Chondrocyte (in vitro differentiated cells): ENCODE results near the gene CCDC17. TPM values are rescaled to one million over a fixed set of nuclear protein-coding genes. Genes with fewer than 3 reads are reported as not detected.
"Not testable (repeated sequence)": the region's sequence is repeated elsewhere in the genome, so short reads cannot be mapped to it uniquely, and the experiment has no call there.

Source experiments
- DNase-seq: peaks from one replicate; pipeline ENCODE4 v3.0.0; 2021; ENCODE audit warnings: mixed read lengths, low spot score
- H3K27ac Mint-ChIP-seq: one replicate; pipeline ENCODE4 v1.8.0; 2021; ENCODE audit warnings: mild to moderate bottlenecking, moderate library complexity, mixed read lengths; ENCODE audit not compliant: unreplicated experiment
- H3K27me3 Mint-ChIP-seq: 2 replicates; pipeline ENCODE4 v1.8.0; 2021; ENCODE audit warnings: low read depth, mixed read lengths
- H3K36me3 Mint-ChIP-seq: 2 replicates; pipeline ENCODE4 v1.8.0; 2021; ENCODE audit warnings: low read depth, mixed read lengths
- H3K4me1 Mint-ChIP-seq: 2 replicates; pipeline ENCODE4 v1.8.0; 2021; ENCODE audit warnings: low read depth, mild to moderate bottlenecking, mixed read lengths
- H3K4me3 Mint-ChIP-seq: one replicate; pipeline ENCODE4 v1.8.0; 2021; ENCODE audit warnings: mild to moderate bottlenecking, moderate library complexity, mixed read lengths; ENCODE audit not compliant: unreplicated experiment
- H3K9me3 Mint-ChIP-seq: 2 replicates; pipeline ENCODE4 v1.8.0; 2021; ENCODE audit warnings: low read depth, mixed read lengths
- total RNA-seq: library from RNA; stranded (reverse); gene quantifications from 3 replicates; pipeline ENCODE4 v1.2.1, GENCODE V29; 2021
- TF ChIP-seq, protein P1 (sequence below): fragments of 200-600 bp; sonication (generic); IDR thresholded peaks from 2 replicates; pipeline ENCODE4 v1.5.0; 2021; ENCODE audit warnings: antibody characterized with exemption, mild to moderate bottlenecking, moderate library complexity

CCDC17 gene
- total RNA-seq, 1 donor from 2014 or later, result 0.90 TPM

DNA sequence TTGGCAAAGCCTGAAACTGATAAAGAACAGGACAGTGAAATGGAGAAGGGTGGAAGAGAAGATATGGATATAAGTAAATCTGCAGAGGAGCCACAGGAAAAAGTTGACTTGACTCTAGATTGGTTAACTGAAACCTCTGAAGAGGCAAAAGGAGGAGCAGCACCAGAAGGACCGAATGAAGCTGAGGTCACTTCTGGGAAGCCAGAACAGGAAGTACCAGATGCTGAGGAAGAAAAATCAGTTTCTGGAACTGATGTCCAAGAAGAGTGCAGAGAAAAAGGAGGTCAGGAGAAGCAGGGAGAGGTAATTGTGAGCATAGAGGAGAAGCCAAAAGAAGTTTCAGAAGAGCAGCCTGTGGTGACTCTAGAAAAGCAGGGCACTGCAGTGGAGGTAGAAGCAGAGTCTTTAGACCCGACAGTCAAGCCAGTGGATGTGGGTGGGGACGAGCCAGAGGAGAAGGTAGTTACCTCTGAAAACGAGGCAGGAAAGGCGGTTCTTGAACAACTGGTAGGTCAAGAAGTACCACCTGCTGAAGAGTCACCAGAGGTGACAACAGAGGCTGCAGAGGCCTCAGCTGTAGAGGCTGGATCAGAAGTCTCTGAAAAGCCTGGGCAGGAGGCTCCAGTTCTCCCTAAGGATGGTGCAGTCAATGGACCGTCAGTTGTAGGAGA, 16.3 kb downstream of the CCDC17 start:
- peaks cover 18% of the 10 kb centered on the region for H3K36me3 Mint-ChIP-seq
- no peaks in the 10 kb centered on the region for H3K9me3 Mint-ChIP-seq
- no peak for DNase-seq
- H3K4me3 Mint-ChIP-seq, result no peak overlapping the region
- peaks cover 11% of the 10 kb centered on the region for H3K4me1 Mint-ChIP-seq
- no peak overlapping the region for H3K27ac Mint-ChIP-seq
- TF ChIP-seq, protein P1, sequence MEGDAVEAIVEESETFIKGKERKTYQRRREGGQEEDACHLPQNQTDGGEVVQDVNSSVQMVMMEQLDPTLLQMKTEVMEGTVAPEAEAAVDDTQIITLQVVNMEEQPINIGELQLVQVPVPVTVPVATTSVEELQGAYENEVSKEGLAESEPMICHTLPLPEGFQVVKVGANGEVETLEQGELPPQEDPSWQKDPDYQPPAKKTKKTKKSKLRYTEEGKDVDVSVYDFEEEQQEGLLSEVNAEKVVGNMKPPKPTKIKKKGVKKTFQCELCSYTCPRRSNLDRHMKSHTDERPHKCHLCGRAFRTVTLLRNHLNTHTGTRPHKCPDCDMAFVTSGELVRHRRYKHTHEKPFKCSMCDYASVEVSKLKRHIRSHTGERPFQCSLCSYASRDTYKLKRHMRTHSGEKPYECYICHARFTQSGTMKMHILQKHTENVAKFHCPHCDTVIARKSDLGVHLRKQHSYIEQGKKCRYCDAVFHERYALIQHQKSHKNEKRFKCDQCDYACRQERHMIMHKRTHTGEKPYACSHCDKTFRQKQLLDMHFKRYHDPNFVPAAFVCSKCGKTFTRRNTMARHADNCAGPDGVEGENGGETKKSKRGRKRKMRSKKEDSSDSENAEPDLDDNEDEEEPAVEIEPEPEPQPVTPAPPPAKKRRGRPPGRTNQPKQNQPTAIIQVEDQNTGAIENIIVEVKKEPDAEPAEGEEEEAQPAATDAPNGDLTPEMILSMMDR, result no peak
- no peaks in the 10 kb centered on the region for H3K27me3 Mint-ChIP-seq

DNA sequence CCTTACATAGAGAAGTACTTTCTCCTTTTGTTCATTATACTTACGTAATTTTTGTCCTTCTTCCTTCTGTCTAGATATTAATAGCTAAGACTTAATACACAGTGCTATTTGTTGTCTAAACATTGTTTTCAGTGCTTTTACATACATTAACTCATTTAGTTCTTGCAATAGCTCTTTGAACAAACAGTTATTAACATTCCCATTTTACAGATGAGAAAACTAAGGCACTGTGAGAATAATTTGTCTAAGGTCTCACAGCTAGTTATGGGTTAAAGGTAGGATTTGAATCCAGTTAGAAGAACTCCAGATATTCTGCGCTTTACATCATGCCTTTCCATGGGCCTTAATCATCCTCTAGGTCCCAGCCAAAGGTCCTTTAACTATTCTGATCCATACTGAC, 19.6 kb downstream of the CCDC17 start:
- no peak overlapping the region for H3K4me3 Mint-ChIP-seq
- TF ChIP-seq, protein P1, result no peak
- H3K27me3 Mint-ChIP-seq, result no peaks in the 10 kb centered on the region
- no peaks in the 10 kb centered on the region for H3K9me3 Mint-ChIP-seq
- DNase-seq, result no peak
- peaks cover 25% of the 10 kb centered on the region for H3K4me1 Mint-ChIP-seq
- no peak overlapping the region for H3K27ac Mint-ChIP-seq
- peaks cover 10% of the 10 kb centered on the region for H3K36me3 Mint-ChIP-seq

DNA sequence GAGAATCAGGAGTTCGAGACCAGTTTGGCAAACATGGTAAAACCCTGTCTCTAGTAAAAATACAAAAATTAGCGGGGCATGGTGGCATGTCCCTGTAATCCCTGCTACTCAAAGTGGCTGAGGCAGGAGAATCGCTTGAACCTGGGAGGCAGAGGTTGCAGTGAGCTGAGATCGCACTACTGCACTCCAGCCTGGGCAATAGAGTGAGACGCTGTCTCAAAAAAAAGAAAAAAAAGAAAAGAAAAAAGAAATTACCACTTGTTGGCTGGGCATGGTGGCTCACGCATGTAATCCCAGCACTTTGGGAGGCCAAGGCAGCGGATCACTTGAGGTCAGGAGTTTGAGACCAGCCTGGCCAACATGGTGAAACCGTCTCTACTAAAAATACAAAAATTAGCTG, 27.1 kb downstream of the CCDC17 start:
- DNase-seq, H3K27me3 Mint-ChIP-seq, H3K9me3 Mint-ChIP-seq, H3K36me3 Mint-ChIP-seq, H3K4me3 Mint-ChIP-seq, H3K27ac Mint-ChIP-seq, H3K4me1 Mint-ChIP-seq: not testable (repeated sequence)

DNA sequence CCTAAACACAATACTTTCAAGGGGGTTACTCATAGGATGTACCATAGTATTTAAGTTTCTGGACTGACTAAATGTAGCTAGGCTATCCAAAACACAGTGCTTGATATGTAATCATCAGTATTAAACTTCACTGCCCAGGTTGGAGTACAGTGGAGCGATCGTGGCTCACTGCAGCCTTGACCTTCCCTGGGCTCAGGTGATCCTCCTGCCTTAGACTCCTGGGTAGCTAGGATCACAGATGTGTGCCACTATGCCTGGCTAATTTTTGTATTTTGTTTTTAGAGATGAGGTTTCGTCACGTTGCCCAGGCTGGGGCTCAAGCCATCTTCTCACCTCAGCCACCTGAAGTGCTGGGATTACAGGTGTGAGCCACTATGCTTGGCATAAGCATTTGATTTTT, 29.4 kb downstream of the CCDC17 start:
- no peak for DNase-seq
- Mint-ChIP-seq H3K4me3 (no peak overlapping the region), H3K27ac (no peak overlapping the region), H3K4me1 (no peaks in the 10 kb centered on the region), H3K9me3 (no peaks in the 10 kb centered on the region), H3K27me3 (no peaks in the 10 kb centered on the region), H3K36me3 (peaks cover 7% of the 10 kb centered on the region)
- TF ChIP-seq, protein P1, result no peak

DNA sequence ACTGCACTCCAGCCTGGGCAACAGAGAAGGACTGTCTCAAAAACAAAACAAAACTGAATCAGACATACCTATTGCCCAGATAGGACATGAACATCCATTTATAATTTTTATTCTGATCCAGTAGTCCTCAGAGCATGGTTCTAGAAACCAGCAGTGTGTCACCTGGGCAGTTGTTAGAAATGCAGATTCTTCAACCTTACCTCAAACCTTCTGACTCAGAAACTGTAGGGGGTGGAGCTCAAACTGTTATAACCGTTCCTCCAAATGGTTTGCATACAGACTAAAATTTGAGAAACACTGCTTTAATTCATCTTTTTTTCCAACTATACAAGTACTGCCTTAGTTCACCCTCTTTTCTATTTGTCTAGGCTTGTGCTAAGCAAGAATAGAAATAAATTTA, 34.0 kb downstream of the CCDC17 start:
- peaks cover 18% of the 10 kb centered on the region for H3K4me1 Mint-ChIP-seq
- H3K9me3 Mint-ChIP-seq, result no peaks in the 10 kb centered on the region
- peaks cover 4% of the 10 kb centered on the region for H3K36me3 Mint-ChIP-seq

More for the DNA sequence above, 34.0 kb downstream of the CCDC17 start:
- H3K4me3 Mint-ChIP-seq, result no peak overlapping the region
- no peaks in the 10 kb centered on the region for H3K27me3 Mint-ChIP-seq
- TF ChIP-seq, protein P1, result no peak
- no peak overlapping the region for H3K27ac Mint-ChIP-seq
- DNase-seq, result no peak
